ENCODE results near the gene CDH4. TPM values are rescaled to one million over a fixed set of nuclear protein-coding genes. Genes with fewer than 3 reads are reported as not detected.

CDH4 gene
- polyA plus RNA-seq, 1 donor = 1.7 TPM

GRCh38 chr20:61875221-61875885 is 623.3 kb downstream of the CDH4 start:
- Histone ChIP-seq H3K9me3 (ENCODE audit: control insufficient read depth, low read depth, low read length) (peaks cover 4% of the 10 kb centered on the region), H3K36me3 (ENCODE audit: control insufficient read depth, insufficient read depth, low read length) (no peaks in the 10 kb centered on the region), H3K4me3 (ENCODE audit: low read length) (no peak overlapping the region), H3K4me1 (ENCODE audit: control insufficient read depth, insufficient read depth, low read length) (no peaks in the 10 kb centered on the region), H3K27ac (ENCODE audit: low read length) (no peak overlapping the region), H3K27me3 (ENCODE audit: control insufficient read depth, insufficient read depth, low read length) (no peaks in the 10 kb centered on the region)
- no CpG with 5 or more reads among the region's 25 CpGs for WGBS (ENCODE audit: insufficient coverage, low lambda C conversion rate)
- no peak for DNase-seq

- Histone ChIP-seq H3K9me3 (ENCODE audit: control insufficient read depth, low read depth, low read length) (peaks cover 4% of the 10 kb centered on the region), H3K4me3 (ENCODE audit: low read length) (no peak overlapping the region), H3K27ac (ENCODE audit: low read length) (no peak overlapping the region), H3K36me3 (ENCODE audit: control insufficient read depth, insufficient read depth, low read length) (no peaks in the 10 kb centered on the region), H3K27me3 (ENCODE audit: control insufficient read depth, insufficient read depth, low read length) (no peaks in the 10 kb centered on the region), H3K4me1 (ENCODE audit: control insufficient read depth, insufficient read depth, low read length) (no peaks in the 10 kb centered on the region)
- no CpG with 5 or more reads among the region's 16 CpGs for WGBS (ENCODE audit: insufficient coverage, low lambda C conversion rate)
- DNase-seq = no peak
Measured at GRCh38 chr20:61875996-61876395, 623.9 kb downstream of the CDH4 start.

DNA sequence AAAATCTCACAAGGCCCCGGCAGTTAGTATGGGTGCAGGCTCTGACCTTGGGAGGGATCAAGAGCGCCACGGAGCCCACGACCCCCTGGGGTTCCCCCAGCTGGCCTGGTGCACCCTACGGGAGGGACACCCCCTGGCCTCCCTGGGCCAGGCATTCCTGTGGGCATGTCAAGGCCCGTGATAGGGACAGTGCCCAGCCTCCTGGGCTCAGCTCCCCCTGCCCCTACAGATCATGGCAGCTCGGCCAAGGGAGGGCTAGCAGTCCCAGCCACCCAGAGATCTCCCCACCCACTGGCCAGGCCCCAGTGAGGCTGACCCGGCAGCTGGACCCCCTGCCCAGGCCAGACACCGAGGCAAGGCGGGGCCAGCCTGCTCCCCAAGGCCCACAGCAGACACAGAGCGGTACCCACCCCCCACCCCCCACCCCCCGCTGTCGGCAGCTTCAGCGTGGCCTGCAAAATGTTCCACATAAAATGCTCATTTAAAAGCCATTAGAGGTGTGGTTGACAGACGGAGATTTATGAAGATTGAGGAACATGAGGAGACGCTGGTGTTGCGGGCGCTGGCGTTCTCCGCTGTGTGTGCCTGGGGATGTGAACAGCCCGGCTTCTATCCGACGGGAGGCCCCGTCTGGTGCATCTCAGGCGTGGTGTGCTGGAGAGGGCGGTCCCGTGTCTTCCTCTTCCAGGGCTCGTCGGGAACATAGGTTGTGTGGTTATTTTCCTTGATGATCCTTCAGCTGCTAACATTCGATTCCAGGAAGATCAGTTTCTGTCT is 625.1 kb downstream of the CDH4 start:
- Histone ChIP-seq H3K9me3 (ENCODE audit: control insufficient read depth, low read depth, low read length) (peaks cover 4% of the 10 kb centered on the region), H3K4me3 (ENCODE audit: low read length) (no peak overlapping the region), H3K27me3 (ENCODE audit: control insufficient read depth, insufficient read depth, low read length) (no peaks in the 10 kb centered on the region), H3K4me1 (ENCODE audit: control insufficient read depth, insufficient read depth, low read length) (no peaks in the 10 kb centered on the region), H3K36me3 (ENCODE audit: control insufficient read depth, insufficient read depth, low read length) (no peaks in the 10 kb centered on the region), H3K27ac (ENCODE audit: low read length) (no peak overlapping the region)
- no CpG with 5 or more reads among the region's 30 CpGs for WGBS (ENCODE audit: insufficient coverage, low lambda C conversion rate)
- DNase-seq = no peak

- Histone ChIP-seq H3K9me3 (ENCODE audit: control insufficient read depth, low read depth, low read length) (no peaks in the 10 kb centered on the region), H3K36me3 (ENCODE audit: control insufficient read depth, insufficient read depth, low read length) (no peaks in the 10 kb centered on the region), H3K4me1 (ENCODE audit: control insufficient read depth, insufficient read depth, low read length) (no peaks in the 10 kb centered on the region), H3K27ac (ENCODE audit: low read length) (no peak overlapping the region), H3K4me3 (ENCODE audit: low read length) (no peak overlapping the region), H3K27me3 (ENCODE audit: control insufficient read depth, insufficient read depth, low read length) (no peaks in the 10 kb centered on the region)
- no peak for DNase-seq
- WGBS (ENCODE audit: insufficient coverage, low lambda C conversion rate) = no CpG with 5 or more reads among the region's 23 CpGs
Measured at GRCh38 chr20:61877776-61878477, 625.9 kb downstream of the CDH4 start.

- Histone ChIP-seq H3K27ac (ENCODE audit: low read length) (no peak overlapping the region), H3K36me3 (ENCODE audit: control insufficient read depth, insufficient read depth, low read length) (no peaks in the 10 kb centered on the region), H3K9me3 (ENCODE audit: control insufficient read depth, low read depth, low read length) (no peaks in the 10 kb centered on the region), H3K4me3 (ENCODE audit: low read length) (no peak overlapping the region), H3K27me3 (ENCODE audit: control insufficient read depth, insufficient read depth, low read length) (no peaks in the 10 kb centered on the region), H3K4me1 (ENCODE audit: control insufficient read depth, insufficient read depth, low read length) (no peaks in the 10 kb centered on the region)
- WGBS (ENCODE audit: insufficient coverage, low lambda C conversion rate) = 92% methylated on average over 2 of the region's 31 CpGs
- no peak for DNase-seq
Measured at GRCh38 chr20:61878478-61879302, 626.6 kb downstream of the CDH4 start.

DNA sequence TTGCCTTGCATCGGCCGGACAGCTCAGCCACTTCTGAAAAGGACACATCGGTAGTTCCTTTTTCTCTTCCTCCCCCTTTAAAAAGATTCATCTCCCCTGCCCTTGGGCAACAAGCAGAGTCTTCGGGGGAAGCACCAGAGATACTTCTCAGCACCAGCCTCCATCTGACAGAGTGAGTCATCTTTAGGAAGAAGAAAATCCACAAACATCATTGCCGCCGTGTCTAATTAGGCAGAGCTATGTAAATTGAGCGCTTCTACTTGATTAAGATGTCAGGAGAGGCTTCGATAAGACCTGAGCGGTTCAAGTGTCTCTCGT is 627.2 kb downstream of the CDH4 start:
- no peak for DNase-seq
- WGBS (ENCODE audit: insufficient coverage, low lambda C conversion rate) = 100% methylated on average over 2 of the region's 10 CpGs
- Histone ChIP-seq H3K27me3 (ENCODE audit: control insufficient read depth, insufficient read depth, low read length) (no peaks in the 10 kb centered on the region), H3K27ac (ENCODE audit: low read length) (no peak overlapping the region), H3K36me3 (ENCODE audit: control insufficient read depth, insufficient read depth, low read length) (no peaks in the 10 kb centered on the region), H3K4me3 (ENCODE audit: low read length) (no peak overlapping the region), H3K4me1 (ENCODE audit: control insufficient read depth, insufficient read depth, low read length) (no peaks in the 10 kb centered on the region), H3K9me3 (ENCODE audit: control insufficient read depth, low read depth, low read length) (no peaks in the 10 kb centered on the region)

- Histone ChIP-seq H3K4me3 (ENCODE audit: low read length) (no peak overlapping the region), H3K9me3 (ENCODE audit: control insufficient read depth, low read depth, low read length) (no peaks in the 10 kb centered on the region), H3K27ac (ENCODE audit: low read length) (no peak overlapping the region), H3K4me1 (ENCODE audit: control insufficient read depth, insufficient read depth, low read length) (no peaks in the 10 kb centered on the region), H3K36me3 (ENCODE audit: control insufficient read depth, insufficient read depth, low read length) (no peaks in the 10 kb centered on the region), H3K27me3 (ENCODE audit: control insufficient read depth, insufficient read depth, low read length) (no peaks in the 10 kb centered on the region)
- WGBS (ENCODE audit: insufficient coverage, low lambda C conversion rate) = no CpG with 5 or more reads among the region's 19 CpGs
- DNase-seq = no peak
Measured at GRCh38 chr20:61879694-61880093, 627.6 kb downstream of the CDH4 start.

DNA sequence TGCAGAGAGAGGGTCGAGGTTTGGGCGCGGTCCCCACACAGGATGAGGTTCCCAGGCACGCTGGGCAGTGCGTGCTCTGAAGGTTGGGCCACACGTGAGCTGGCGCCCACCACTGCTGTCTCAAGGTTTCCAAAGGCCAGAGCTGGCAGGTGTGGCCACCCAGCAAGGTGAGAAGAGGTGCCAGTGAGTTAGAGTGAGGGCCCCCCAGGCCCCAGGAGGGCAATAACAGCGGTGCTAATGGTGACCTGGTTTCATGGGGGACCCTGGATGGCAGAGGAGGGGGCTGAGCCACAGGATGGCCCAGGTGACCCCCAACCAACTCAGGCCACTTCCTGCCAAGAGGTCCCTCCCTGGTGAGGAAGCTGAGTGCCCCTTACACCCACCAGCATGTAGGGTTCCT is 628.6 kb downstream of the CDH4 start:
- Histone ChIP-seq H3K4me1 (ENCODE audit: control insufficient read depth, insufficient read depth, low read length) (no peaks in the 10 kb centered on the region), H3K9me3 (ENCODE audit: control insufficient read depth, low read depth, low read length) (no peaks in the 10 kb centered on the region), H3K27me3 (ENCODE audit: control insufficient read depth, insufficient read depth, low read length) (no peaks in the 10 kb centered on the region), H3K4me3 (ENCODE audit: low read length) (no peak overlapping the region), H3K36me3 (ENCODE audit: control insufficient read depth, insufficient read depth, low read length) (no peaks in the 10 kb centered on the region), H3K27ac (ENCODE audit: low read length) (no peak overlapping the region)
- WGBS (ENCODE audit: insufficient coverage, low lambda C conversion rate) = no CpG with 5 or more reads among the region's 8 CpGs
- no peak for DNase-seq

- Histone ChIP-seq H3K4me3 (ENCODE audit: low read length) (no peak overlapping the region), H3K27ac (ENCODE audit: low read length) (no peak overlapping the region), H3K36me3 (ENCODE audit: control insufficient read depth, insufficient read depth, low read length) (no peaks in the 10 kb centered on the region), H3K27me3 (ENCODE audit: control insufficient read depth, insufficient read depth, low read length) (no peaks in the 10 kb centered on the region), H3K4me1 (ENCODE audit: control insufficient read depth, insufficient read depth, low read length) (no peaks in the 10 kb centered on the region), H3K9me3 (ENCODE audit: control insufficient read depth, low read depth, low read length) (no peaks in the 10 kb centered on the region)
- WGBS (ENCODE audit: insufficient coverage, low lambda C conversion rate) = no CpG with 5 or more reads among the region's 19 CpGs
- DNase-seq = no peak
Measured at GRCh38 chr20:61881416-61881815, 629.4 kb downstream of the CDH4 start.

DNA sequence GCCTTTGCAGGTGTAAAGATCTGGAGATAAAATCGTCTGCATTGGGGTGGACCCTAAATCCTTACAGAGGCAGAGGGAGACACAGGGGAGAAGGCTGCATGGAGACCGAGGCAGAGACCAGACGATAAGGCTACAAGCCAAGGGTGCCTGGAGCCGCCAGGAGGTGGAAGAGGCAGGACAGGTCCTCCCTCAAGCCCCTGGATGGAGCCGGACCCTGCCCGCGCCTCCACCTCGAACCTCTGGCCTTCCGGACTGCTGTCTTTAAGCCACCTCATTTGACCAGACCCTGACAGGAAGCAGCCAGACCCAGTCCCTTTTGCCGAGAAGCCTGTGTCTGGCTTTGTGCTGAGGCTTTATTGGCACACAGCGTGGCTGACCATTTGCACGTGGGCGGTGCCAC is 629.8 kb downstream of the CDH4 start:
- no peak for DNase-seq
- Histone ChIP-seq H3K27me3 (ENCODE audit: control insufficient read depth, insufficient read depth, low read length) (no peaks in the 10 kb centered on the region), H3K4me1 (ENCODE audit: control insufficient read depth, insufficient read depth, low read length) (no peaks in the 10 kb centered on the region), H3K4me3 (ENCODE audit: low read length) (no peak overlapping the region), H3K27ac (ENCODE audit: low read length) (no peak overlapping the region), H3K9me3 (ENCODE audit: control insufficient read depth, low read depth, low read length) (no peaks in the 10 kb centered on the region), H3K36me3 (ENCODE audit: control insufficient read depth, insufficient read depth, low read length) (no peaks in the 10 kb centered on the region)
- WGBS (ENCODE audit: insufficient coverage, low lambda C conversion rate) = 29% methylated on average over 1 of the region's 13 CpGs
